ENCODE measurements around the gene HDAC5.

DNA sequence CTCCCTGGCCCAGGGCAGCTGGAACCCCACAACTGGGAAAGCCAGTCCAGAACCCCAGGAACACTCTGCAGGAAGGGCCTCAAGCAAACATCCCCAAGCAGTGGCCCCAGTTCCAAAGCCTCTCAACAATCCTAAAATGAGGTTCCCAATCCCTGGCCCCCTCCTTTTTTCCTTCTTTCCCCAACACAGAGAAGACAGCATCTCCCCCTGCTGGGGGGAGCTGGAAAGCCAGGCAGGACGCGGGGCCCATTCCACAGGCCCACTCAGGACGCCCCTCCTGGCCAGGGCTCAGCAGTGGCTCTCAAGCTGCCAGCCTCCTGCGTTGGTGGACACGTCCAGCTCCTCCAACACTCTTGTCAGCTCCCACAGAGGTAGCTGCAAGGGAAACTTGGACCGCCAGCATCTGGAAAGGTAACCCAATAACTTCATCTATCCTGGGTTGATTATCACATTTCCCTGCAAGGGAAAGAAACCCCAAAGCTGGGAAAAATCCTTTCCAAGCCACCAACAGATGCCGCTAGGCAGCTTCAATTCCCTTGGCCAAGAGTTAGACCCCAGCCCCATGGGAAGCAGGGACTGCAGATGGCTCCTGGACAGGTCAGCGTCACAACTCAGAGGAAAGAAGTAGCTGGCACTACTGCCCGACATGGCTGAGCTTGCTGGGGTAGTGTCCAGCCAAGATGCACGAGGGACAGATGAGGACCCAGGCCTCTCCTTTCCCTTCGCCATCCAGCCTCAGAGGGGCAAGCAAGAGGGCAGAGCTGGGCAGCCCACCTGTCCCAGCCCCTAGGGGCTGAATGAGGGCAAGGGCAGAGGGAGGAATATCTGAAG, 7.6 kb downstream of the HDAC5 start:
- TF ChIP-seq CTCF (tag by site-specific recombination; IDR thresholded peaks at IDR 0.05): peak; percentile 83
- no peak for TF ChIP-seq ZBTB1 (tag by site-specific recombination; IDR thresholded peaks at IDR 0.05)
